Measurements from ENCODE around the gene DRAM1. TPM values are rescaled to one million over a fixed set of nuclear protein-coding genes. Genes with fewer than 3 reads are reported as not detected.

Gene DRAM1
- polyA plus RNA-seq, 1 donor: 3.2 TPM

- DNase-seq (ENCODE audit: low read depth): no peak
Observed at GRCh38 chr12:101941306-101942249, 64.2 kb downstream of the DRAM1 start.

GRCh38 chr12:101942250-101942605, 64.8 kb downstream of the DRAM1 start:
- DNase-seq (ENCODE audit: low read depth): no peak

- peak; percentile 48 for DNase-seq (ENCODE audit: low read depth)
Observed at GRCh38 chr12:101945369-101946232, 68.2 kb downstream of the DRAM1 start.

GRCh38 chr12:101946233-101946611, 68.8 kb downstream of the DRAM1 start:
- DNase-seq (ENCODE audit: low read depth): no peak

- DNase-seq (ENCODE audit: low read depth): no peak
Observed at GRCh38 chr12:101947316-101947715, 69.9 kb downstream of the DRAM1 start.

- DNase-seq (ENCODE audit: low read depth): no peak
Observed at GRCh38 chr12:101948365-101948764, 71.0 kb downstream of the DRAM1 start.

- no peak for DNase-seq (ENCODE audit: low read depth)
Observed at GRCh38 chr12:101951002-101951670, 73.8 kb downstream of the DRAM1 start.

- DNase-seq (ENCODE audit: low read depth): no peak
Observed at GRCh38 chr12:101954113-101954512, 76.7 kb downstream of the DRAM1 start.

GRCh38 chr12:101954676-101955075, 77.3 kb downstream of the DRAM1 start:
- DNase-seq (ENCODE audit: low read depth): no peak

GRCh38 chr12:101957252-101957959, 80.0 kb downstream of the DRAM1 start:
- no peak for DNase-seq (ENCODE audit: low read depth)

- DNase-seq (ENCODE audit: low read depth): no peak
Observed at GRCh38 chr12:101959607-101960006, 82.2 kb downstream of the DRAM1 start.

- no peak for DNase-seq (ENCODE audit: low read depth)
Observed at GRCh38 chr12:101962486-101962885, 85.1 kb downstream of the DRAM1 start.

GRCh38 chr12:101963697-101964096, 86.3 kb downstream of the DRAM1 start:
- no peak for DNase-seq (ENCODE audit: low read depth)

- DNase-seq (ENCODE audit: low read depth): no peak
Observed at GRCh38 chr12:101966496-101966895, 89.1 kb downstream of the DRAM1 start.

GRCh38 chr12:101967506-101967905, 90.1 kb downstream of the DRAM1 start:
- DNase-seq (ENCODE audit: low read depth): no peak

- DNase-seq (ENCODE audit: low read depth): no peak
Observed at GRCh38 chr12:101968770-101969169, 91.4 kb downstream of the DRAM1 start.

Other genes with a start within 250 kb of the DRAM1 start
- gene CHPT1, start 179.9 kb upstream of the DRAM1 start, polyA plus RNA-seq (ENCODE audit: insufficient read length): 26.4 TPM
- 0.46 TPM for gene SYCP3, start 138.1 kb upstream of the DRAM1 start, polyA plus RNA-seq (ENCODE audit: insufficient read length)
- 17.4 TPM for gene GNPTAB, start 46.6 kb upstream of the DRAM1 start, polyA plus RNA-seq (ENCODE audit: insufficient read length)
- 37.3 TPM for gene WASHC3, start 184.4 kb downstream of the DRAM1 start, polyA plus RNA-seq (ENCODE audit: insufficient read length)
- 19.6 TPM for gene NUP37, start 242.5 kb downstream of the DRAM1 start, polyA plus RNA-seq (ENCODE audit: insufficient read length)
- 5.4 TPM for gene PARPBP, start 242.6 kb downstream of the DRAM1 start, polyA plus RNA-seq (ENCODE audit: insufficient read length)

Measured in forelimb muscle (tissue), 1 donor.